GM18868 (cell line): ENCODE data around the gene TRMT2B.
"Not testable (repeated sequence)": the region's sequence is repeated elsewhere in the genome, so short reads cannot be mapped to it uniquely, and the experiment has no call there.

Experiments
- ATAC-seq: cut with Tn5 transposase; IDR thresholded peaks from one replicate; pipeline ENCODE4 v1.9.1; 2021; ENCODE audit warnings: mild to moderate bottlenecking, moderate library complexity; ENCODE audit not compliant: unreplicated experiment

Gene TRMT2B, protein sequence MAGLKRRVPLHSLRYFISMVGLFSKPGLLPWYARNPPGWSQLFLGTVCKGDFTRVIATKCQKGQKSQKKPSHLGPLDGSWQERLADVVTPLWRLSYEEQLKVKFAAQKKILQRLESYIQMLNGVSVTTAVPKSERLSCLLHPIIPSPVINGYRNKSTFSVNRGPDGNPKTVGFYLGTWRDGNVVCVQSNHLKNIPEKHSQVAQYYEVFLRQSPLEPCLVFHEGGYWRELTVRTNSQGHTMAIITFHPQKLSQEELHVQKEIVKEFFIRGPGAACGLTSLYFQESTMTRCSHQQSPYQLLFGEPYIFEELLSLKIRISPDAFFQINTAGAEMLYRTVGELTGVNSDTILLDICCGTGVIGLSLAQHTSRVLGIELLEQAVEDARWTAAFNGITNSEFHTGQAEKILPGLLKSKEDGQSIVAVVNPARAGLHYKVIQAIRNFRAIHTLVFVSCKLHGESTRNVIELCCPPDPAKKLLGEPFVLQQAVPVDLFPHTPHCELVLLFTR

GRCh38 chrX:101051549-101052302 is at the start of gene TRMT2B:
TRMT2B (minus strand) TSS chrX:101052111; CDS start chrX:101042289, 9,822 bp downstream.
- peak; percentile 93 for ATAC-seq

- peak; percentile 99 for ATAC-seq
Measured at GRCh38 chrX:101097546-101098453, 45.9 kb upstream of the TRMT2B start, which contains the start of gene CENPI. CENPI (plus strand) TSS chrX:101098204; CDS start chrX:101101071, 2,867 bp downstream.

GRCh38 chrX:101091817-101092216 is 39.9 kb upstream of the TRMT2B start:
- no peak for ATAC-seq

DNA sequence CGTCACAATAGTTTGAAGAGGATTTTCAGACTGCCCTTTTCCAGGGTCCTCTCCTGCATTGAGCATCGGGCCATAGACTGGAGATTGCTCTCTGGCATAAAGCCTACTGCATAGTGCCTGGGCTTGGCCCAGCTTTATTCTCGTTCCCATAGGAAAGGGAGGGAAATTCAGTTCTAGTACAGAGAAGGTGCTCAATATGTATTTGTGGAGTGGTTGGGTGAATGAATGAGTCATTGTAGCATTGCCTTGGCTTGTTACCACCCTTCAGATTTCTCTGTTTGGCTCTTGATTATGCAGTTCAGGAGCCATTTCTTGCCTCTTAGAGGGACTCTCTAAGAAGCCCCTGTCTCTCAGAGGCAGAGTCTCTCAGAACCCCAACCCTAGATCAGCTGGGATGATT is 29.3 kb upstream of the TRMT2B start:
- no peak for ATAC-seq

DNA sequence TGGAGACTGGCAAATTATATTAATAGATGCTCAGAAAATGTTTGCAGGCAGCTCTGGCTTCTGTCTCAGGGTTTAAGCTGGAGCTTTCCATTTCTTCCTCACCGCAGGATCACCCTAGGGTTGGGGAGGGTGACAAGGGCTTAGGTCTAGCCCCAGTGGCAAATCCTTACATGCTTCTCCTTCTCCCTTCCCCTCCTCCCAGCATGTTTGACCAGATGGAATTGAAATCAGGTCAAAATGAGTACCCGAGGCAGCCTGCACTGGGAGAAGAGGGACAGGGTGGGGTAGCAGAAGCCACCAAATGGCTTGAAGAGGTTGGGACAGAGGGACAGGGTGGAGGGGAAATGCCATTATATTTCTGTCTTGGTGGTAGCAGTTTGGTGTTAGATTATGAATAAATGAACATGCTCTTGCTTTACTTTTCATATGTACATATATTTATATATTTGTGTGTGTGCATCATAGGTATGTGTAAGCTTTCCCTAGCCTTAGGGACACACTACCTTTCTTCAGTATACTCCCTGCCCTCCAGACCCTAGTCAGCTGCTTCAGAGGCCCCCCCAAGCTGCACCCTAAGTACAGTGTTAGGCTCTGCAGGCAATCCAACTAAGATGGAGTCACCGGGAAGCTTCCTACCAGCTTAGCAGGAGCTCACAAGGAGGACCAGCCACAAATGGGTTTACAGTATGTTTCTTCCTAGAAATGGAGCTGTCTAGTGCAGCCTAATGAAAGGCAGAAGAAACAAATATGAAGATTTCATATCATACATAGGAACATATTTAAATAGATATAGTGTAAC is 28.6 kb upstream of the TRMT2B start:
- ATAC-seq: no peak

- ATAC-seq: no peak
Measured at GRCh38 chrX:101079736-101080270, 27.9 kb upstream of the TRMT2B start.

DNA sequence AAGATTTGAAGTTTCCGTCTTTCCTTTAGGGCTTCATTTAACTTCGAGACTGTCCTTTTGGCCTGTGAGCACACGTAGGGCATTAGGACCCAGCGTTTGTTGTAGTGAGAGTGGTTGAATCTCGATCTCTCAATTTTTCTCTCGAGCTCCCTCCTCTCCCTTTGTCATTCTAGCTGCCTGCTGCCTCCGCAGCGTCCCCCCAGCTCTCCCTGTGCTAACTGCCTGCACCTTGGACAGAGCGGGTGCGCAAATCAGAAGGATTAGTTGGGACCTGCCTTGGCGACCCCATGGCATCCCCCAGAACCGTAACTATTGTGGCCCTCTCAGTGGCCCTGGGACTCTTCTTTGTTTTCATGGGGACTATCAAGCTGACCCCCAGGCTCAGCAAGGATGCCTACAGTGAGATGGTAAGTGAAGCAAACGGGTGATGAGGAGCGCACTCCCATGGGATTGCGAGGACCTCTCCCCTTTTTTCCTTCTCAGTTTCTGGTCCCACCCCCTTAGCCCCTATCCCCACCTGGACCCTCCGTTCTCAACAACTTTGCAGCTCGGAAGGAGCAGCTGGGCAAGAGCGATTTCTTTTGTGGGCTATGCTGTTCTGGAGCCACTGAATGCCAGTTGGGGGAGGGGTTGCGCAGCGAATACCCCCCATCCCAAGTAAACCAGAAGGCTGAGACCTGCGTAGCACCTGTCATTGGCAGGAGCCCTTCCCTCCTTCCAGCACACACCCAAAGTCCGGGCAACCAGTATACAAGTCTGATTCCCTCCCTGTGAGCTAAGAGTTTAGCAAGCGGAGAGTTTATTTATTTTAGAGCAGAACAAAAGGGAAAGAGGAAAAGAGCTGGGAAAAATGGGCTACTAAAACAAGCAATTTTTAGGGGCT is 27.0 kb upstream of the TRMT2B start, which contains the start of gene TMEM35A:
Gene TMEM35A, plus strand, starts transcription at position 164 of the 883 bp plus-strand sequence. Its CDS starts 124 bp downstream, at position 288.
- ATAC-seq: no peak

DNA sequence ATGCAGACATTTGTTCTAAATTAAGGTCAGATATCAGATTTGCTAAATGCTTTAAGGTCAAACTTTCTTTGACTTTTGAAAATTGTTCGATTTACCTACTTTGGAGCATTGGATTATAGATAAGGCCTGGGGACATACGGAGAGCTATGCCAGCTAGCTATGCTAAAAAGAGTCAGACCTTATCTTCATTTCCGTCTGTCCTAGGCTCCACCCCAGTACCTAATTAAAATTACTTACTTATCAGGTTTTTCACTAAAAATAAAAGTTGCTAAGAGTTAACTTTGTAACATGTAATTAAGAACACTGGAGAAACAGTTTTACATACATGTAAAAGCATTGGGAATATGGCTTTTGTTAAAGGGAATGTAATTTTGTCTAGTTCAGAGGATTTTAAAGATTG is 19.7 kb upstream of the TRMT2B start:
- ATAC-seq: no peak

- ATAC-seq: no peak
Measured at GRCh38 chrX:101062176-101062575, 10.3 kb upstream of the TRMT2B start.

DNA sequence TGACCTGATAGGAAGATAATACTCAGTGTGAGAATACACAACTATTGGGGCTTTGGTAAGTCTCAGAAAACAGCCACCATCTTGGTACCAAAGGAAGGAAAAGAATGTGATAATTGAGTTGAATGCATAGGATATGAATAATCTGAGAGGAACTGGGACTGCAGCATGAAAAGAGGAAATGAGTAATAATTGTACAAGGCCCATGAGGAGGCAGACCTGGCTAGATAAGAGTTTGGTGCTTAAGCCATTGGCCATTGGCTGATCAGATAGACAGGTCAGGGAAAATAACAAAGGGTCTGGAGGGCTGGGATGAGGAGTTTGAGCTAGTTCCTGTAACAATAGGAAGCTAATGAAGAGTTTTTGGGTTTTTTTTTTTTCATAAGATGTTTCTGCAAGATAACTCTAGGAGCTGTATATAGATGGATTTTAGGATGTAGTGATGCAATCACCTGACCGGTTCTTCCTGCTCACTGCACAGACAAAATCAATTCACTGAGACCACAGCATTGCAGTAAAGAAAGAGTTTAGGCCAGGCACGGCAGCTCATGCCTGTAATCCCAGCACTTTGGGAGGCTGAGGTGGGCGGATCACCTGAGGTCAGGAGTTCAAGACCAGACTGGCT is 5.3 kb upstream of the TRMT2B start:
- ATAC-seq: peak; percentile 98

DNA sequence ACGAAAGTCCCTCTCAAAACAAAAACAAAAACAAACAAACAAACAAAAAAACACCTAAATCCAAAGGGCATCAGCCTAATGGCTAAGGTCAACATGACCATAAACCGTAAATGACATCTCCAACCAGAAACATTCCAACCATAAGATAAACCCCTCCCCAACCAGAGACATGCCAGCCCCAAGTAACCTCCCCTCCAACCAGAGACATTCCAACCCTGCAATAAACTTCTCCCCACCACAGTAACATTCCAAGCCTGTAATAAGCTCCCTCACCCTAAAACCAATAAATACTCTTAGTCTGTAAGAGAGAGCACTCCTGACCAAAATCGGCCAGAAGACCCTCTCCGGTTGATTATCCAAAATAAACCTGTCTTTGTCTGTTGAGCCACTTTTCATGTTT is 4.6 kb upstream of the TRMT2B start:
- not testable (repeated sequence) for ATAC-seq

DNA sequence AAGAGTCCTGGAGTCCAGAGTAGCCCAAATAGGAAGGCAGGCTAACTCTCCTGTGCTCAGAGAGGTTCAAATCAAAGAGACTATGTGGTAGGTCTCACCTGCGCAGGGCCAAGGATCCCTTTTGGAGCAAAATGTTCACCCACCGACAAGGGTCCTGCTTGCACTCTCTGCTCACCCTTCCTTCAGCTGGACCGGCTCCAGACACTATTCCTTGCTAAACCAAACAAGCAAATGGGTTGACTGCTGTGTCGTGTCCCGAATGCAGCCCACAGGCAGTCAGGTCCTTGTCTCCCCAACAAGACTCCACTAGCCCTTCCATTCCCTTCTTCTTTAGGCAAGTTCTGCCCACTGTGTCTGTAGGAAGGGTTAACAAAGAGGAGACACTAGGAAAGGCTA is 760 bp downstream of the TRMT2B start:
- no peak for ATAC-seq

DNA sequence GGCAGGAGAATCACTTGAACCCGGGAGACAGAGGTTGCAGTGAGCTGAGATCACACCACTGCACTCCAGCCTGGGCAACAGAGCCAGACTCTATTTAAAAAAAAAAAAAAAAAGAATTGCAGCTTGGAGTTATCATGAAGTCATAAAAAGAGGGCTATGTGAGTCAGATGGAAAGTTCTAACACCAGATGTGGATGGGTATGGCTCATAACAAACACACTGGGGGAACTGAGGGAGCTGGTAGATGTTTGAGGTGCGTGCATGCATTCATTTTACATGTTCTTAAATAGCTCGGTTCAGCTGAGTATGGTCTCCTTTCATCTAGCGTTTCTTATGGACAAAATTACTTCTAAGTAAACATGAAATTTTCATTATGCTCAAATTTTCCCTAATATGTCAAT is 11.7 kb downstream of the TRMT2B start:
- peak; percentile 67 for ATAC-seq

- no peak for ATAC-seq
Measured at GRCh38 chrX:101037231-101037630, 14.7 kb downstream of the TRMT2B start.

GRCh38 chrX:101029665-101030064 is 22.2 kb downstream of the TRMT2B start:
- ATAC-seq: no peak

GRCh38 chrX:101028562-101028961 is 23.3 kb downstream of the TRMT2B start:
- ATAC-seq: no peak

- ATAC-seq: no peak
Measured at GRCh38 chrX:101025126-101025525, 26.8 kb downstream of the TRMT2B start.

GRCh38 chrX:101022020-101022419 is 29.9 kb downstream of the TRMT2B start:
- no peak for ATAC-seq
